ENCODE data around the gene IER5.
"Not testable (repeated sequence)": the region's sequence is repeated elsewhere in the genome, so short reads cannot be mapped to it uniquely, and the experiment has no call there.

Gene IER5

GRCh38 chr1:181110013-181110412, 21.5 kb downstream of the IER5 start:
- H3K36me3 ChIP-seq (ENCODE audit: control insufficient read depth in 1 of 2, insufficient read depth in 2 of 2, low read length in 2 of 2): no peaks in the 10 kb centered on the region
- no peaks in the 10 kb centered on the region for H3K27me3 ChIP-seq (ENCODE audit: low read depth, low read length)
- peaks cover 14 to 15% of the 10 kb centered on the region in 2 donors for H3K4me1 ChIP-seq (ENCODE audit: control insufficient read depth in 1 of 2, insufficient read depth in 2 of 2, low read length in 2 of 2)
- H3K9me3 ChIP-seq (ENCODE audit: control insufficient read depth in 1 of 2, low read length in 2 of 2): no peaks in the 10 kb centered on the region
- no peak overlapping the region for H3K27ac ChIP-seq (ENCODE audit: low read length)
- H3K4me3 ChIP-seq (ENCODE audit: low read depth in 1 of 2, low read length in 2 of 2): no peak overlapping the region

- no peaks in the 10 kb centered on the region for H3K9me3 ChIP-seq (ENCODE audit: control insufficient read depth in 1 of 2, low read length in 2 of 2)
- H3K4me3 ChIP-seq (ENCODE audit: low read depth in 1 of 2, low read length in 2 of 2): no peak overlapping the region
- H3K27ac ChIP-seq (ENCODE audit: low read length): peak overlapping the region; percentile 35
- no peaks in the 10 kb centered on the region for H3K27me3 ChIP-seq (ENCODE audit: low read depth, low read length)
- H3K4me1 ChIP-seq (ENCODE audit: control insufficient read depth in 1 of 2, insufficient read depth in 2 of 2, low read length in 2 of 2): peaks cover 14 to 15% of the 10 kb centered on the region in 2 donors
- H3K36me3 ChIP-seq (ENCODE audit: control insufficient read depth in 1 of 2, insufficient read depth in 2 of 2, low read length in 2 of 2): no peaks in the 10 kb centered on the region
Observed at GRCh38 chr1:181111559-181111958, 23.1 kb downstream of the IER5 start.

- peak overlapping the region; percentile 35 for H3K27ac ChIP-seq (ENCODE audit: low read length)
- no peaks in the 10 kb centered on the region for H3K9me3 ChIP-seq (ENCODE audit: control insufficient read depth in 1 of 2, low read length in 2 of 2)
- H3K4me3 ChIP-seq (ENCODE audit: low read depth in 1 of 2, low read length in 2 of 2): no peak overlapping the region
- no peaks in the 10 kb centered on the region for H3K27me3 ChIP-seq (ENCODE audit: low read depth, low read length)
- peaks cover 14 to 15% of the 10 kb centered on the region in 2 donors for H3K4me1 ChIP-seq (ENCODE audit: control insufficient read depth in 1 of 2, insufficient read depth in 2 of 2, low read length in 2 of 2)
- H3K36me3 ChIP-seq (ENCODE audit: control insufficient read depth in 1 of 2, insufficient read depth in 2 of 2, low read length in 2 of 2): no peaks in the 10 kb centered on the region
Observed at GRCh38 chr1:181112071-181112929, 23.8 kb downstream of the IER5 start.

- no peaks in the 10 kb centered on the region for H3K9me3 ChIP-seq (ENCODE audit: control insufficient read depth in 1 of 2, low read length in 2 of 2)
- H3K36me3 ChIP-seq (ENCODE audit: control insufficient read depth in 1 of 2, insufficient read depth in 2 of 2, low read length in 2 of 2): no peaks in the 10 kb centered on the region
- peaks cover 14 to 15% of the 10 kb centered on the region in 2 donors for H3K4me1 ChIP-seq (ENCODE audit: control insufficient read depth in 1 of 2, insufficient read depth in 2 of 2, low read length in 2 of 2)
- no peaks in the 10 kb centered on the region for H3K27me3 ChIP-seq (ENCODE audit: low read depth, low read length)
- no peak overlapping the region for H3K27ac ChIP-seq (ENCODE audit: low read length)
- no peak overlapping the region for H3K4me3 ChIP-seq (ENCODE audit: low read depth in 1 of 2, low read length in 2 of 2)
Observed at GRCh38 chr1:181113059-181113641, 24.6 kb downstream of the IER5 start.

GRCh38 chr1:181114574-181115367, 26.3 kb downstream of the IER5 start:
- H3K4me1 ChIP-seq (ENCODE audit: control insufficient read depth in 1 of 2, insufficient read depth in 2 of 2, low read length in 2 of 2): peaks cover 14 to 15% of the 10 kb centered on the region in 2 donors
- no peak overlapping the region for H3K4me3 ChIP-seq (ENCODE audit: low read depth in 1 of 2, low read length in 2 of 2)
- H3K27ac ChIP-seq (ENCODE audit: low read length): no peak overlapping the region
- no peaks in the 10 kb centered on the region for H3K36me3 ChIP-seq (ENCODE audit: control insufficient read depth in 1 of 2, insufficient read depth in 2 of 2, low read length in 2 of 2)
- no peaks in the 10 kb centered on the region for H3K9me3 ChIP-seq (ENCODE audit: control insufficient read depth in 1 of 2, low read length in 2 of 2)
- H3K27me3 ChIP-seq (ENCODE audit: low read depth, low read length): no peaks in the 10 kb centered on the region

- no peaks in the 10 kb centered on the region for H3K27me3 ChIP-seq (ENCODE audit: low read depth, low read length)
- H3K36me3 ChIP-seq (ENCODE audit: control insufficient read depth in 1 of 2, insufficient read depth in 2 of 2, low read length in 2 of 2): no peaks in the 10 kb centered on the region
- no peak overlapping the region for H3K4me3 ChIP-seq (ENCODE audit: low read depth in 1 of 2, low read length in 2 of 2)
- H3K27ac ChIP-seq (ENCODE audit: low read length): no peak overlapping the region
- no peaks in the 10 kb centered on the region for H3K9me3 ChIP-seq (ENCODE audit: control insufficient read depth in 1 of 2, low read length in 2 of 2)
- peaks cover 14 to 15% of the 10 kb centered on the region in 2 donors for H3K4me1 ChIP-seq (ENCODE audit: control insufficient read depth in 1 of 2, insufficient read depth in 2 of 2, low read length in 2 of 2)
Observed at GRCh38 chr1:181115368-181115684, 26.8 kb downstream of the IER5 start.

- not testable (repeated sequence) for H3K27me3 ChIP-seq (ENCODE audit: low read depth, low read length); H3K27ac ChIP-seq (ENCODE audit: low read length); H3K36me3 ChIP-seq (ENCODE audit: control insufficient read depth in 1 of 2, insufficient read depth in 2 of 2, low read length in 2 of 2); H3K9me3 ChIP-seq (ENCODE audit: control insufficient read depth in 1 of 2, low read length in 2 of 2); H3K4me3 ChIP-seq (ENCODE audit: low read depth in 1 of 2, low read length in 2 of 2)
- peaks cover 14 to 15% of the 10 kb centered on the region in 2 donors for H3K4me1 ChIP-seq (ENCODE audit: control insufficient read depth in 1 of 2, insufficient read depth in 2 of 2, low read length in 2 of 2)
Observed at GRCh38 chr1:181115971-181116370, 27.5 kb downstream of the IER5 start.

GRCh38 chr1:181116819-181117390, 28.4 kb downstream of the IER5 start:
- peaks cover 12 to 15% of the 10 kb centered on the region in 2 donors for H3K4me1 ChIP-seq (ENCODE audit: control insufficient read depth in 1 of 2, insufficient read depth in 2 of 2, low read length in 2 of 2)
- no peaks in the 10 kb centered on the region for H3K36me3 ChIP-seq (ENCODE audit: control insufficient read depth in 1 of 2, insufficient read depth in 2 of 2, low read length in 2 of 2)
- H3K9me3 ChIP-seq (ENCODE audit: control insufficient read depth in 1 of 2, low read length in 2 of 2): no peaks in the 10 kb centered on the region
- no peak overlapping the region for H3K27ac ChIP-seq (ENCODE audit: low read length)
- no peak overlapping the region for H3K4me3 ChIP-seq (ENCODE audit: low read depth in 1 of 2, low read length in 2 of 2)
- no peaks in the 10 kb centered on the region for H3K27me3 ChIP-seq (ENCODE audit: low read depth, low read length)

- no peaks in the 10 kb centered on the region for H3K9me3 ChIP-seq (ENCODE audit: control insufficient read depth in 1 of 2, low read length in 2 of 2)
- no peaks in the 10 kb centered on the region for H3K27me3 ChIP-seq (ENCODE audit: low read depth, low read length)
- peaks cover 6 to 9% of the 10 kb centered on the region in 2 donors for H3K4me1 ChIP-seq (ENCODE audit: control insufficient read depth in 1 of 2, insufficient read depth in 2 of 2, low read length in 2 of 2)
- no peak overlapping the region for H3K4me3 ChIP-seq (ENCODE audit: low read depth in 1 of 2, low read length in 2 of 2)
- no peaks in the 10 kb centered on the region for H3K36me3 ChIP-seq (ENCODE audit: control insufficient read depth in 1 of 2, insufficient read depth in 2 of 2, low read length in 2 of 2)
- H3K27ac ChIP-seq (ENCODE audit: low read length): no peak overlapping the region
Observed at GRCh38 chr1:181117648-181118449, 29.3 kb downstream of the IER5 start.

- Histone ChIP-seq H3K36me3 (ENCODE audit: control insufficient read depth in 1 of 2, insufficient read depth in 2 of 2, low read length in 2 of 2) (no peaks in the 10 kb centered on the region), H3K9me3 (ENCODE audit: control insufficient read depth in 1 of 2, low read length in 2 of 2) (no peaks in the 10 kb centered on the region), H3K4me3 (ENCODE audit: low read depth in 1 of 2, low read length in 2 of 2) (no peak overlapping the region), H3K4me1 (ENCODE audit: control insufficient read depth in 1 of 2, insufficient read depth in 2 of 2, low read length in 2 of 2) (peaks cover 0 to 3% of the 10 kb centered on the region in 2 donors), H3K27me3 (ENCODE audit: low read depth, low read length) (no peaks in the 10 kb centered on the region), H3K27ac (ENCODE audit: low read length) (no peak overlapping the region)
Observed at GRCh38 chr1:181119093-181119989, 30.8 kb downstream of the IER5 start.
